SK-N-DZ (cell line): ENCODE measurements around the gene CTBP2.
"Not testable (repeated sequence)": the region's sequence is repeated elsewhere in the genome, so short reads cannot be mapped to it uniquely, and the experiment has no call there.

Experiments used
- DNase-seq: peaks from one replicate; pipeline ENCODE4 v3.0.0-alpha.2; 2015; ENCODE audit warnings: low spot score

CTBP2 gene

GRCh38 chr10:125186431-125187170 is 26.2 kb upstream of the CTBP2 start:
- DNase-seq = no peak

DNA sequence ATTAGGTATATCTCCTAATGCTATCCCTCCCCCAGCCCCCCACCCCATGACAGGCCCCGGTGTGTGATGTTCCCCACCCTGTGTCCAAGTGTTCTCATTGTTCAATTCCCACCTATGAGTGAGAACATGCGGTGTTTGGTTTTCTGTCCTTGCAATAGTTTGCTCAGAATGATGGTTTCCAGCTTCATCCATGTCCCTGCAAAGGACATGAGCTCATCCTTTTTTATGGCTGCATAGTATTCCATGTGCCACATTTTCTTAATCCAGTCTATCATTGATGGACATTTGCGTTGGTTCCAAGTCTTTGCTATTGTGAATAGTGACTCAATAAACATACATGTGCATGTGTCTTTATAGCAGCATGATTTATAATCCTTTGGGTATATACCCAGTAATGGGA is 18.7 kb upstream of the CTBP2 start:
- DNase-seq = not testable (repeated sequence)

GRCh38 chr10:125177641-125178640 is 17.6 kb upstream of the CTBP2 start:
- no peak for DNase-seq

- DNase-seq = no peak
These were observed 15.4 kb upstream of the CTBP2 start for GRCh38 chr10:125175807-125176206.

DNA sequence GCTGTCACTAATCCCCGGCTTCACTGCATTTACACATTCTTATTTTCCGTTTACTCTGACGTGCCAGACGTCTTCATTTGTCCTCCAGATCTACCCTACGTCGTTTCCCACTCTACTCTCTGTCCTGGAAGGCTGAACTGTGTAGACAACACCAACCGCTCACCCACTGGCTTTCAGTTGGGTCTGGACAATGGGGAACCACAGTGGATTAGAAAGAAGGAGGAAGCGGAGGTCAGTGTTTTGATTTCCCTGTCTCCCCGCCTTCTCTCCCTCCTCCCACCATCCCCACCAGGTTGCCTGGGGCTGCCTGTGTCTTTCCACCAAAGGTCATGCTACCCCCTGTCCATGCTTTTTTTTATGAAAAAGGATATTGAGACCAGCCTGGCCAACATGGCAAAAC is 14.0 kb upstream of the CTBP2 start:
- DNase-seq = no peak

- no peak for DNase-seq
These were observed 12.3 kb upstream of the CTBP2 start for GRCh38 chr10:125172694-125173093.

GRCh38 chr10:125171402-125172306 is 11.3 kb upstream of the CTBP2 start:
- DNase-seq = no peak

- no peak for DNase-seq
These were observed 9.6 kb upstream of the CTBP2 start for GRCh38 chr10:125169915-125170314.

- DNase-seq = no peak
These were observed 8.9 kb upstream of the CTBP2 start for GRCh38 chr10:125169279-125169678.

- DNase-seq = no peak
These were observed 6.3 kb upstream of the CTBP2 start for GRCh38 chr10:125166658-125167057.

- no peak for DNase-seq
These were observed 5.5 kb upstream of the CTBP2 start for GRCh38 chr10:125165584-125166573.

- no peak for DNase-seq
These were observed 4.1 kb upstream of the CTBP2 start for GRCh38 chr10:125164421-125164820.

- DNase-seq = no peak
These were observed 3.4 kb upstream of the CTBP2 start for GRCh38 chr10:125163803-125164202.

GRCh38 chr10:125163312-125163711 is 2.9 kb upstream of the CTBP2 start:
- not testable (repeated sequence) for DNase-seq

GRCh38 chr10:125162120-125162931 is 2.0 kb upstream of the CTBP2 start:
- peak; percentile 42 for DNase-seq

GRCh38 chr10:125161707-125162119 is 1.4 kb upstream of the CTBP2 start:
- no peak for DNase-seq

DNA sequence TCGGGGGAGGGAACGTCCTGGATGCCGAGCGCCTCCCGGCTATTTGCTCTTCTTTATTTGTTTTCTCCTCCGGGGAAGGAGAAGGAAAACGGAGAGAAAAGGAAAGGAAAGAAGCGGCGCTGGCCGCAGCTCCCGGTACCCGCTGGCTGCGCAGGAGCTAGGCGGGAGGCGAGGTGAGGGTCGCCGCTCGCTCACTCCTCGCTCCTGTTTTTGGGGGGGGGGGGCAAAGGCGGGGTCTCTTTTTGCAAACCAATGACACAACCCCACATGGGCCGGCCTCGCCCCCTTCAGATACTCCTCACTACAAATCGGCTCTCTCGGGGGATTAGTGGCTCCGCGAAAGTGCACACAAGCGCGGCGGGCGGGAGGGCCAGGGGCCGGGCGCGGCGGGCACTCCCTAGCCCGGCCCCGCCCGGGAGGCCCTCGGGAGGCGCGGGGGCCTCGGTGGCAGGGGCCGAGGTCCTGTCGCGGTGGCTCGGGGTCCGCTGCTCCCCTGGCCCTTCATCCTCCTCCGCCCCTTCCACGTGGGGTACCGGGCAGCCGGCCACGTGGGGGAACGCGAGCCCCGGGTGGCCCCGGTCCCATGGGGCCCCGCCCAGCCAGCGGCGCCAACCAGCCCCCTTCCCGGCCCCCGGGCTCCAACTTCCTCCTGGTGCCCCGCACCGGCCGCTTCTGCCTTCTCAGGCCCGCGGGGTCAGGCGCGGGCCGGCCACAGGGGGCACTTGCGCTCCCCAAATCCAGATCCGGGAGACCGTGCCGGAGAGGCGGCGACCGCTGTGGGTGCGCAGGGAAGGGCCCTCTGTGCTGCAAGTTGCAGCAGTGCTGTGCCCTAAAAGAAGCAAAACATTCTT is 718 bp upstream of the CTBP2 start:
- peak; percentile 93 for DNase-seq

- DNase-seq = no peak
These were observed 854 bp downstream of the CTBP2 start for GRCh38 chr10:125159486-125159931.
